ENCODE measurements around the gene TXN2.

The TXN2 gene

GRCh38 chr22:36463783-36464184 is 17.7 kb downstream of the TXN2 start:
- POLR2A ChIA-PET: interaction anchor here (11.0 kb wide), 1 partner anchor 78 kb away, joined by 172 read pairs; the partner anchor contains the start of gene MYH9
- CTCF ChIA-PET: no interaction called here
- TF ChIP-seq CTCF (IDR thresholded peaks at IDR 0.05; ENCODE audit: insufficient read depth, low read length, missing control alignments): no peak
- H3K4me3 ChIP-seq (ENCODE audit: low read depth, low read length): no peak overlapping the region
- no peak for DNase-seq (ENCODE audit: low read depth, low spot score)

- H3K4me3 ChIP-seq (ENCODE audit: low read depth, low read length): no peak overlapping the region; the same call in 1 of the 2 replicates
- CTCF ChIA-PET: interaction anchor here (1.0 to 1.3 kb wide), 2 partner anchors 9 to 161 kb away, joined by 3 to 10 read pairs; no protein-coding TSS in a partner anchor
- DNase-seq (ENCODE audit: low read depth, low spot score): peak; percentile 94
- no peak for TF ChIP-seq CTCF (IDR thresholded peaks at IDR 0.05; ENCODE audit: insufficient read depth, low read length, missing control alignments)
- POLR2A ChIA-PET: interaction anchor here (0.6 to 11.0 kb wide), 8 partner anchors 8 to 97 kb away, joined by 3 to 172 read pairs (median 4); partner anchors contain the start of gene MYH9
Observed at GRCh38 chr22:36461665-36462649, 19.5 kb downstream of the TXN2 start.

GRCh38 chr22:36460202-36460601 is 21.2 kb downstream of the TXN2 start:
- DNase-seq (ENCODE audit: low read depth, low spot score): no peak
- no peak for TF ChIP-seq CTCF (IDR thresholded peaks at IDR 0.05; ENCODE audit: insufficient read depth, low read length, missing control alignments)
- ChIA-PET POLR2A (no interaction called here), CTCF (interaction anchor here (1.1 kb wide), 1 partner anchor 11 kb away, joined by 5 read pairs; no protein-coding TSS in a partner anchor)
- H3K4me3 ChIP-seq (ENCODE audit: low read depth, low read length): no peak overlapping the region

GRCh38 chr22:36457688-36458450 is 23.6 kb downstream of the TXN2 start:
- ChIA-PET CTCF (interaction anchor here (0.7 to 1.6 kb wide), 3 partner anchors 11 to 19 kb away, joined by 3 to 7 read pairs (median 3); no protein-coding TSS in a partner anchor), POLR2A (interaction anchor here (1.7 kb wide), 1 partner anchor 71 kb away, joined by 8 read pairs; the partner anchor contains the start of gene MYH9)
- DNase-seq (ENCODE audit: low read depth, low spot score): no peak
- no peak overlapping the region for H3K4me3 ChIP-seq (ENCODE audit: low read depth, low read length)
- TF ChIP-seq CTCF (IDR thresholded peaks at IDR 0.05; ENCODE audit: insufficient read depth, low read length, missing control alignments): no peak

- no peak for TF ChIP-seq CTCF (IDR thresholded peaks at IDR 0.05; ENCODE audit: insufficient read depth, low read length, missing control alignments)
- POLR2A ChIA-PET: interaction anchor here (0.7 kb wide), 1 partner anchor 81 kb away, joined by 3 read pairs; no protein-coding TSS in a partner anchor
- no peak for DNase-seq (ENCODE audit: low read depth, low spot score)
- no peak overlapping the region for H3K4me3 ChIP-seq (ENCODE audit: low read depth, low read length)
- CTCF ChIA-PET: interaction anchor here (1.1 kb wide), 1 partner anchor 14 kb away, joined by 8 read pairs; no protein-coding TSS in a partner anchor
Observed at GRCh38 chr22:36456464-36456845, 25.0 kb downstream of the TXN2 start.

Measured in AG04449 (cell line).